HL-60 (cell line): ENCODE results near the gene TRIML1.

ENCODE experiments used
- GABPA ChIP-seq: IDR thresholded peaks from 2 replicates; pipeline ENCODE4 v1.6.1; 2012; ENCODE audit warnings: low read depth
- POLR2AphosphoS5 ChIP-seq: IDR thresholded peaks from 2 replicates; pipeline ENCODE4 v1.6.1; 2012; ENCODE audit warnings: low read depth
- SPI1 ChIP-seq: IDR thresholded peaks from 2 replicates; pipeline ENCODE4 v1.6.1; 2012; ENCODE audit warnings: low read depth, mild to moderate bottlenecking, borderline replicate concordance
- TF ChIP-seq, protein P1 (sequence below): IDR thresholded peaks from one replicate; pipeline ENCODE4 v1.5.1; 2011; ENCODE audit warnings: low read length, control low read depth, inconsistent platforms; ENCODE audit not compliant: insufficient read depth
- TF ChIP-seq, protein P2 (sequence below): IDR thresholded peaks from 2 replicates; pipeline ENCODE4 v1.6.1; 2012; ENCODE audit warnings: low read depth; ENCODE audit not compliant: insufficient replicate concordance

DNA sequence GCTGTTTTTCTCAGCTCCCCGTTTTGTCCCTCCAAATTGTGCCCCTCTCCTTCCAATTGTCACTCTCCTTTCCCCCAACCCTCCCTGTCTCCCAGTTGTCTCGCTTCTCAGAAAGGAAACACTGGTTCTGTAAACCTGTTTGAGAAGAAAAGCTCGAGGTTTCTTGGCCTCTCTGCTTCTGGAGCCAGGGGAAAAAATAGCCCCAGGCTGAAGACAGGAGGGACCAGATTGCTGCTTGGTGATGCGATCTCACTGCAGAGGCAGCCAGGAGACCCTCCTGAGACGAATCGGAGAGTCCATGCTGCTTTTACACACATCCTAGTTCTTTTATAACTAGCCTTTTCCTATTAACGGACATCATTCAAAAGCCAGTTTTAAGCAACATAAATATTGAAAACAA is 21.2 kb downstream of the TRIML1 start:
- TF ChIP-seq POLR2AphosphoS5 (no peak), SPI1 (no peak), GABPA (no peak)
- TF ChIP-seq, protein P1, sequence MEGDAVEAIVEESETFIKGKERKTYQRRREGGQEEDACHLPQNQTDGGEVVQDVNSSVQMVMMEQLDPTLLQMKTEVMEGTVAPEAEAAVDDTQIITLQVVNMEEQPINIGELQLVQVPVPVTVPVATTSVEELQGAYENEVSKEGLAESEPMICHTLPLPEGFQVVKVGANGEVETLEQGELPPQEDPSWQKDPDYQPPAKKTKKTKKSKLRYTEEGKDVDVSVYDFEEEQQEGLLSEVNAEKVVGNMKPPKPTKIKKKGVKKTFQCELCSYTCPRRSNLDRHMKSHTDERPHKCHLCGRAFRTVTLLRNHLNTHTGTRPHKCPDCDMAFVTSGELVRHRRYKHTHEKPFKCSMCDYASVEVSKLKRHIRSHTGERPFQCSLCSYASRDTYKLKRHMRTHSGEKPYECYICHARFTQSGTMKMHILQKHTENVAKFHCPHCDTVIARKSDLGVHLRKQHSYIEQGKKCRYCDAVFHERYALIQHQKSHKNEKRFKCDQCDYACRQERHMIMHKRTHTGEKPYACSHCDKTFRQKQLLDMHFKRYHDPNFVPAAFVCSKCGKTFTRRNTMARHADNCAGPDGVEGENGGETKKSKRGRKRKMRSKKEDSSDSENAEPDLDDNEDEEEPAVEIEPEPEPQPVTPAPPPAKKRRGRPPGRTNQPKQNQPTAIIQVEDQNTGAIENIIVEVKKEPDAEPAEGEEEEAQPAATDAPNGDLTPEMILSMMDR = no peak
- TF ChIP-seq, protein P2, sequence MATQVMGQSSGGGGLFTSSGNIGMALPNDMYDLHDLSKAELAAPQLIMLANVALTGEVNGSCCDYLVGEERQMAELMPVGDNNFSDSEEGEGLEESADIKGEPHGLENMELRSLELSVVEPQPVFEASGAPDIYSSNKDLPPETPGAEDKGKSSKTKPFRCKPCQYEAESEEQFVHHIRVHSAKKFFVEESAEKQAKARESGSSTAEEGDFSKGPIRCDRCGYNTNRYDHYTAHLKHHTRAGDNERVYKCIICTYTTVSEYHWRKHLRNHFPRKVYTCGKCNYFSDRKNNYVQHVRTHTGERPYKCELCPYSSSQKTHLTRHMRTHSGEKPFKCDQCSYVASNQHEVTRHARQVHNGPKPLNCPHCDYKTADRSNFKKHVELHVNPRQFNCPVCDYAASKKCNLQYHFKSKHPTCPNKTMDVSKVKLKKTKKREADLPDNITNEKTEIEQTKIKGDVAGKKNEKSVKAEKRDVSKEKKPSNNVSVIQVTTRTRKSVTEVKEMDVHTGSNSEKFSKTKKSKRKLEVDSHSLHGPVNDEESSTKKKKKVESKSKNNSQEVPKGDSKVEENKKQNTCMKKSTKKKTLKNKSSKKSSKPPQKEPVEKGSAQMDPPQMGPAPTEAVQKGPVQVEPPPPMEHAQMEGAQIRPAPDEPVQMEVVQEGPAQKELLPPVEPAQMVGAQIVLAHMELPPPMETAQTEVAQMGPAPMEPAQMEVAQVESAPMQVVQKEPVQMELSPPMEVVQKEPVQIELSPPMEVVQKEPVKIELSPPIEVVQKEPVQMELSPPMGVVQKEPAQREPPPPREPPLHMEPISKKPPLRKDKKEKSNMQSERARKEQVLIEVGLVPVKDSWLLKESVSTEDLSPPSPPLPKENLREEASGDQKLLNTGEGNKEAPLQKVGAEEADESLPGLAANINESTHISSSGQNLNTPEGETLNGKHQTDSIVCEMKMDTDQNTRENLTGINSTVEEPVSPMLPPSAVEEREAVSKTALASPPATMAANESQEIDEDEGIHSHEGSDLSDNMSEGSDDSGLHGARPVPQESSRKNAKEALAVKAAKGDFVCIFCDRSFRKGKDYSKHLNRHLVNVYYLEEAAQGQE = no peak
